ENCODE measurements around the gene BIRC2. TPM values are rescaled to one million over a fixed set of nuclear protein-coding genes. Genes with fewer than 3 reads are reported as not detected.

Gene BIRC2
- total and polyA plus RNA-seq, 2 donors from 2014 or later, result 34.0 to 42.4 TPM

DNA sequence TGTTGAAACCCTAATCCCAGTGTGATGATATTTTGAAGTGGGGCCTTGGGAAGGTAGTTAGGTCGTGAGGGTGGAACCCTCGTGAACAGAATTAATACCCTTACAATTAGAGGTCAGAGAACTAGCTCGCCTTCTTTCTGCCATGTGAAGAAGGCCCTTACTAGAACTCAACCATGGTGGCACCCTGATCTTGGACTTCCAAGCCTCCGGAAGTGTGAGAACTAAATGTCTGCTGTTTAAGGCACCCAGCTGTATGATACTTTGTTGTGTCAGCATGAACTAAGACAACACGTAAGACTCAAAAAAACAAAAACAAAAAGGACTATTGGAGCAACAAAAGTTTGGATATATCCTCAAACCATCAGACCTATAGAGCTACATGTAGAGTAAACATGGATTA lies 53.6 kb downstream of the BIRC2 start:
- H3K36me3 ChIP-seq (ENCODE audit: control insufficient read depth in 2 of 3, insufficient read depth in 3 of 3, low read length in 3 of 3), result peaks cover 2 to 23% (median 5%) of the 10 kb centered on the region in 3 donors
- no peak overlapping the region for H3K9ac ChIP-seq (ENCODE audit: low read length in 3 of 3)
- H3K27me3 ChIP-seq (ENCODE audit: control insufficient read depth, insufficient read depth, low read length), result no peaks in the 10 kb centered on the region
- no peaks in the 10 kb centered on the region for H3K9me3 ChIP-seq (ENCODE audit: control insufficient read depth in 2 of 3, insufficient read depth in 1 of 3, low read length in 3 of 3)
- no peak for DNase-seq
- TF ChIP-seq, protein P1, sequence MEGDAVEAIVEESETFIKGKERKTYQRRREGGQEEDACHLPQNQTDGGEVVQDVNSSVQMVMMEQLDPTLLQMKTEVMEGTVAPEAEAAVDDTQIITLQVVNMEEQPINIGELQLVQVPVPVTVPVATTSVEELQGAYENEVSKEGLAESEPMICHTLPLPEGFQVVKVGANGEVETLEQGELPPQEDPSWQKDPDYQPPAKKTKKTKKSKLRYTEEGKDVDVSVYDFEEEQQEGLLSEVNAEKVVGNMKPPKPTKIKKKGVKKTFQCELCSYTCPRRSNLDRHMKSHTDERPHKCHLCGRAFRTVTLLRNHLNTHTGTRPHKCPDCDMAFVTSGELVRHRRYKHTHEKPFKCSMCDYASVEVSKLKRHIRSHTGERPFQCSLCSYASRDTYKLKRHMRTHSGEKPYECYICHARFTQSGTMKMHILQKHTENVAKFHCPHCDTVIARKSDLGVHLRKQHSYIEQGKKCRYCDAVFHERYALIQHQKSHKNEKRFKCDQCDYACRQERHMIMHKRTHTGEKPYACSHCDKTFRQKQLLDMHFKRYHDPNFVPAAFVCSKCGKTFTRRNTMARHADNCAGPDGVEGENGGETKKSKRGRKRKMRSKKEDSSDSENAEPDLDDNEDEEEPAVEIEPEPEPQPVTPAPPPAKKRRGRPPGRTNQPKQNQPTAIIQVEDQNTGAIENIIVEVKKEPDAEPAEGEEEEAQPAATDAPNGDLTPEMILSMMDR (IDR thresholded peaks at IDR 0.05; ENCODE audit: borderline replicate concordance, extremely low read depth, insufficient read depth), result no peak
- no peak for FAIRE-seq
- intact Hi-C loops (cut with DNase I), result no loop called here
- no peak overlapping the region for H3K27ac ChIP-seq (ENCODE audit: low read depth in 2 of 2, low read length in 2 of 2)
- no peak overlapping the region for H3K4me3 ChIP-seq (ENCODE audit: low read length in 3 of 3)
- no peaks in the 10 kb centered on the region for H3K4me1 ChIP-seq (ENCODE audit: control insufficient read depth in 2 of 3, insufficient read depth in 2 of 3, low read depth in 1 of 3, low read length in 3 of 3)

DNA sequence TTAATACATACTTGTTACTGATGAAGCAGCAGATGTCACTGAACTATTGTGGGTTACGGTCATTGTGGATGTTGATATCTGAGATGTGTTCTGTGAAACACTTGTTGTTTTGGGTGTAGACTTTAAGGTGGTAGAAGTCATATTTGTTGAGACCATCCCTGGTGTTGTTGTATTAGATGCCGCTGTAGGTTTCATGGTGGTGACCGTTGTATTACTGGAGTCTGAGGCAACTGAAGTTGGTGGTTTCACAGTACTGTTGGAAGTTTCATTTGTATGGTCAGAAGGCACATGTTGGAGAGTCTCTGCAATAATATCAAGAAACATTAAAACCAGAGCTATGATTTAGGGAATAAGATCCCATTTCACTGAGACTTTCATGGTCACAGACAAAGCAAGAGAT lies 54.9 kb downstream of the BIRC2 start:
- TF ChIP-seq, protein P1 (IDR thresholded peaks at IDR 0.05; ENCODE audit: borderline replicate concordance, extremely low read depth, insufficient read depth), result no peak
- no peak for DNase-seq
- no peak overlapping the region for H3K9ac ChIP-seq (ENCODE audit: low read length in 3 of 3)
- peaks cover 0 to 1% (median 0%) of the 10 kb centered on the region in 3 donors for H3K4me1 ChIP-seq (ENCODE audit: control insufficient read depth in 2 of 3, insufficient read depth in 2 of 3, low read depth in 1 of 3, low read length in 3 of 3)
- peaks cover 2 to 12% (median 5%) of the 10 kb centered on the region in 3 donors for H3K36me3 ChIP-seq (ENCODE audit: control insufficient read depth in 2 of 3, insufficient read depth in 3 of 3, low read length in 3 of 3)
- FAIRE-seq, result no peak
- intact Hi-C loops (cut with DNase I), result no loop called here
- no peak overlapping the region for H3K27ac ChIP-seq (ENCODE audit: low read depth in 2 of 2, low read length in 2 of 2)
- H3K4me3 ChIP-seq (ENCODE audit: low read length in 3 of 3), result no peak overlapping the region
- H3K27me3 ChIP-seq (ENCODE audit: control insufficient read depth, insufficient read depth, low read length), result no peaks in the 10 kb centered on the region
- H3K9me3 ChIP-seq (ENCODE audit: control insufficient read depth in 2 of 3, insufficient read depth in 1 of 3, low read length in 3 of 3), result no peaks in the 10 kb centered on the region

DNA sequence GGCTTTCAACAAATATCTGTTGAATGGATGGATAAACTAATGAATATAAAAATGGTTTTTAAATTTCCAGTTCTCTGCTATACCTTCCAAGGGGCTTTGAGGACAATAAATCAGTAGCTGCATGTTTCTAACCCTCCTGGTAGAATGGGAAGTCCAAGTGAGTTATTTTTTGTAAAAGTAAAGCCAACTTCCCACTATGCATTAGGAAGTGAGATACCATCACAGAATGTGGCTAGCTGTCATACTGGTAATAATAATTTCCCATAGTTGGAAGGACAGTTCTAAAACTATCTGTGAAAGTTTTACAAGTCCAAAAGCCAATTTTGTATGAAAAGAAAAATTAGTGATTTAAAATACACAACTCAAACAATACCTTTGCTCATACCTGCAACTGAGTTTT lies 55.5 kb downstream of the BIRC2 start:
- TF ChIP-seq, protein P1 (IDR thresholded peaks at IDR 0.05; ENCODE audit: borderline replicate concordance, extremely low read depth, insufficient read depth), result no peak
- intact Hi-C loops (cut with DNase I), result no loop called here
- H3K4me3 ChIP-seq (ENCODE audit: low read length in 3 of 3), result no peak overlapping the region
- DNase-seq (no peak), FAIRE-seq (no peak)
- H3K36me3 ChIP-seq (ENCODE audit: control insufficient read depth in 2 of 3, insufficient read depth in 3 of 3, low read length in 3 of 3), result peaks cover 2 to 10% (median 5%) of the 10 kb centered on the region in 3 donors
- H3K27ac ChIP-seq (ENCODE audit: low read depth in 2 of 2, low read length in 2 of 2), result no peak overlapping the region
- no peaks in the 10 kb centered on the region for H3K27me3 ChIP-seq (ENCODE audit: control insufficient read depth, insufficient read depth, low read length)
- no peak overlapping the region for H3K9ac ChIP-seq (ENCODE audit: low read length in 3 of 3)
- no peaks in the 10 kb centered on the region for H3K9me3 ChIP-seq (ENCODE audit: control insufficient read depth in 2 of 3, insufficient read depth in 1 of 3, low read length in 3 of 3)
- peaks cover 0 to 3% (median 0%) of the 10 kb centered on the region in 3 donors for H3K4me1 ChIP-seq (ENCODE audit: control insufficient read depth in 2 of 3, insufficient read depth in 2 of 3, low read depth in 1 of 3, low read length in 3 of 3)

DNA sequence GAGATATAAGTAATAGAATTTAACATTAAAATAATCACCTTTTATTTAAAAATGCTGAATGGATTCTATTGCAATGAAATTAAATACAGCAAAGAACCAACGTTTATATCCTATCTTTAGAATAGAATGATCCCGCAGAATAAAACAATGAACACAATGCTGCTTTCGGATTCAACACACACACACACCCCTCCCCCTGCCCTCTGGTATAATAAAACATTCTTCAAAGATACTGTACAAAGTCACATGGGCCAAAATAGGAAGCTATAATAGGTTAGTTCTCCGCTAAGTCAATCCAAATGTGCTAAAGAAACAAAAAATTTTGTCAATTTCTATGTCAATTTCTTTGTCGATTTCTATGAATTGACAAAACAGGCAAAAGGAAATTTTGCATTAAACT lies 58.5 kb downstream of the BIRC2 start:
- Histone ChIP-seq H3K27me3 (ENCODE audit: control insufficient read depth, insufficient read depth, low read length) (no peaks in the 10 kb centered on the region), H3K27ac (ENCODE audit: low read depth in 2 of 2, low read length in 2 of 2) (no peak overlapping the region), H3K36me3 (ENCODE audit: control insufficient read depth in 2 of 3, insufficient read depth in 3 of 3, low read length in 3 of 3) (peaks cover 2 to 4% (median 3%) of the 10 kb centered on the region in 3 donors), H3K4me3 (ENCODE audit: low read length in 3 of 3) (no peak overlapping the region), H3K9me3 (ENCODE audit: control insufficient read depth in 2 of 3, insufficient read depth in 1 of 3, low read length in 3 of 3) (no peaks in the 10 kb centered on the region), H3K9ac (ENCODE audit: low read length in 3 of 3) (no peak overlapping the region), H3K4me1 (ENCODE audit: control insufficient read depth in 2 of 3, insufficient read depth in 2 of 3, low read depth in 1 of 3, low read length in 3 of 3) (peaks cover 0 to 5% (median 0%) of the 10 kb centered on the region in 3 donors)
- FAIRE-seq (no peak), DNase-seq (no peak)
- intact Hi-C loops (cut with DNase I), result no loop called here
- TF ChIP-seq, protein P1 (IDR thresholded peaks at IDR 0.05; ENCODE audit: borderline replicate concordance, extremely low read depth, insufficient read depth), result no peak

All from kidney (tissue), 14 donors.